Caco-2 (cell line): Measurements from ENCODE around the gene NIPAL3. TPM values are rescaled to one million over a fixed set of nuclear protein-coding genes. Genes with fewer than 3 reads are reported as not detected.
"Not testable (repeated sequence)": the region's sequence is repeated elsewhere in the genome, so short reads cannot be mapped to it uniquely, and the experiment has no call there.

Source experiments
- BruUV-seq: library from RNA; stranded (reverse); fragments of 400-500 nt; replicated peaks from 2 replicates; lab custom pipeline; 2021; lab: Mats Ljungman, UMichigan
- CTCF ChIA-PET: fragments of 300-600 bp; sonication (Branson Sonifier 250); formaldehyde crosslinking; loops from one replicate; lab custom pipeline; 2022; ENCODE audit warnings: antibody characterized with exemption; lab: Charles Lee
- POLR2A ChIA-PET: fragments of 300-600 bp; sonication (Branson Sonifier 250); formaldehyde crosslinking; loops from one replicate; lab custom pipeline; 2022; ENCODE audit warnings: antibody characterized with exemption; lab: Charles Lee
- DNase-seq, 2 experiments: peaks; one replicate each; pipeline versions ENCODE4 v3.0.0 to v3.0.0-alpha.2; 2020 to 2022
- H3K27me3 ChIP-seq: replicated peaks from 2 replicates; pipeline ENCODE4 v1.6.0; 2011; ENCODE audit warnings: low read length; ENCODE audit not compliant: control insufficient read depth, insufficient read depth
- H3K36me3 ChIP-seq: 2 replicates; pipeline ENCODE4 v1.5.1; 2011; ENCODE audit warnings: low read length; ENCODE audit not compliant: control insufficient read depth, insufficient read depth
- H3K4me1 ChIP-seq: fragments of 250-450 bp; sonication (Bioruptor Pico); 2 replicates; pipeline ENCODE4 v1.5.1; 2020; ENCODE audit warnings: mild to moderate bottlenecking
- H3K4me3 ChIP-seq: 2 replicates; pipeline ENCODE4 v1.5.1; 2011; ENCODE audit warnings: low read depth, mild to moderate bottlenecking, control low read depth, low read length
- H3K9me3 ChIP-seq: fragments of 250-450 bp; sonication (Bioruptor Pico); 2 replicates; pipeline ENCODE4 v1.5.1; 2020; ENCODE audit warnings: mild to moderate bottlenecking, moderate library complexity
- H3K27ac Mint-ChIP-seq: one replicate; pipeline ENCODE4 v1.8.0; 2022; ENCODE audit warnings: mixed read lengths; ENCODE audit not compliant: unreplicated experiment
- H3K27me3 Mint-ChIP-seq: one replicate; pipeline ENCODE4 v1.8.0; 2022; ENCODE audit warnings: mixed read lengths; ENCODE audit not compliant: insufficient read depth, unreplicated experiment
- H3K36me3 Mint-ChIP-seq: one replicate; pipeline ENCODE4 v1.8.0; 2022; ENCODE audit warnings: mild to moderate bottlenecking, mixed read lengths; ENCODE audit not compliant: insufficient read depth, unreplicated experiment
- H3K4me1 Mint-ChIP-seq: one replicate; pipeline ENCODE4 v1.8.0; 2022; ENCODE audit warnings: low read depth, mixed read lengths; ENCODE audit not compliant: unreplicated experiment
- H3K4me3 Mint-ChIP-seq: one replicate; pipeline ENCODE4 v1.8.0; 2022; ENCODE audit warnings: mild to moderate bottlenecking, moderate library complexity, mixed read lengths; ENCODE audit not compliant: unreplicated experiment
- H3K9me3 Mint-ChIP-seq: one replicate; pipeline ENCODE4 v1.8.0; 2022; ENCODE audit warnings: mixed read lengths; ENCODE audit not compliant: unreplicated experiment
- CTCF ChIP-seq, 2 experiments: fragments of 200-600 bp in 1 of 2; IDR thresholded peaks; 1 replicate in 1 of 2; 2 replicates in 1 of 2; pipeline versions ENCODE4 v1.5.1 to v1.8.0; 2011 to 2022; ENCODE audit warnings: antibody characterized with exemption in 1 of 2, control low read depth in 1 of 2, inconsistent platforms in 1 of 2, low read depth in 1 of 2, low read length in 1 of 2, mild to moderate bottlenecking in 1 of 2, moderate library complexity in 1 of 2; ENCODE audit not compliant: insufficient read depth in 1 of 2, severe bottlenecking in 1 of 2, unreplicated experiment in 1 of 2
- intact Hi-C: fragments of 100-400 bp; cut with micrococcal nuclease; formaldehyde crosslinking; loops from one replicate; pipeline ENCODE4 v1.10.0; 2022; ENCODE audit not compliant: unreplicated experiment
- total RNA-seq: library from RNA; stranded (reverse); gene quantifications from 2 replicates; pipeline ENCODE4 v1.2.3, GENCODE V29; 2022

Gene NIPAL3
- total RNA-seq, 1 experiment from 2014 or later: 9.2 TPM

GRCh38 chr1:24513706-24514105, 98.1 kb downstream of the NIPAL3 start:
- H3K4me1 Mint-ChIP-seq: no peaks in the 10 kb centered on the region
- H3K9me3 Mint-ChIP-seq: no peaks in the 10 kb centered on the region
- Histone ChIP-seq H3K27me3 (no peaks in the 10 kb centered on the region), H3K4me3 (no peak overlapping the region), H3K9me3 (no peaks in the 10 kb centered on the region), H3K36me3 (no peaks in the 10 kb centered on the region), H3K4me1 (no peaks in the 10 kb centered on the region)
- no peak for DNase-seq
- H3K27me3 Mint-ChIP-seq: no peaks in the 10 kb centered on the region
- no TSS peak for BruUV-seq
- no peak overlapping the region for H3K27ac Mint-ChIP-seq
- intact Hi-C loops: no loop called here
- POLR2A ChIA-PET: no interaction called here
- H3K36me3 Mint-ChIP-seq: peaks cover 17% of the 10 kb centered on the region
- no peak overlapping the region for H3K4me3 Mint-ChIP-seq
- TF ChIP-seq CTCF (IDR thresholded peaks at IDR 0.05; ENCODE audit: insufficient read depth in 1 of 2, low read depth in 1 of 2, low read length in 1 of 2, severe bottlenecking in 1 of 2, unreplicated experiment in 1 of 2): no peak
- CTCF ChIA-PET: no interaction called here

- Mint-ChIP-seq H3K4me1 (no peaks in the 10 kb centered on the region), H3K27me3 (no peaks in the 10 kb centered on the region), H3K27ac (no peak overlapping the region), H3K9me3 (no peaks in the 10 kb centered on the region), H3K36me3 (peaks cover 17% of the 10 kb centered on the region), H3K4me3 (no peak overlapping the region)
- no peaks in the 10 kb centered on the region for H3K36me3 ChIP-seq
- no peaks in the 10 kb centered on the region for H3K9me3 ChIP-seq
- intact Hi-C loops: no loop called here
- H3K4me3 ChIP-seq: no peak overlapping the region
- no peak for DNase-seq
- no TSS peak for BruUV-seq
- ChIA-PET POLR2A (interaction anchor here (0.6 kb wide), 1 partner anchor 726 kb away, joined by 3 read pairs; no protein-coding TSS in a partner anchor), CTCF (interaction anchor here (1.7 kb wide), 1 partner anchor 26 kb away, joined by 4 read pairs; no protein-coding TSS in a partner anchor)
- no peaks in the 10 kb centered on the region for H3K4me1 ChIP-seq
- TF ChIP-seq CTCF (IDR thresholded peaks at IDR 0.05; ENCODE audit: insufficient read depth in 1 of 2, low read depth in 1 of 2, low read length in 1 of 2, severe bottlenecking in 1 of 2, unreplicated experiment in 1 of 2): no peak
- no peaks in the 10 kb centered on the region for H3K27me3 ChIP-seq
Measured at GRCh38 chr1:24514946-24515345, 99.3 kb downstream of the NIPAL3 start.

- H3K4me1 Mint-ChIP-seq, POLR2A ChIA-PET, H3K36me3 ChIP-seq, BruUV-seq, H3K4me1 ChIP-seq, H3K9me3 ChIP-seq, H3K27ac Mint-ChIP-seq, H3K27me3 Mint-ChIP-seq, DNase-seq, H3K27me3 ChIP-seq, H3K4me3 ChIP-seq, intact Hi-C loops, H3K4me3 Mint-ChIP-seq, H3K9me3 Mint-ChIP-seq: not testable (repeated sequence)
- peaks cover 17% of the 10 kb centered on the region for H3K36me3 Mint-ChIP-seq
- CTCF ChIA-PET: interaction anchor here (1.7 kb wide), 1 partner anchor 26 kb away, joined by 4 read pairs; no protein-coding TSS in a partner anchor
Measured at GRCh38 chr1:24515671-24516209, 100.1 kb downstream of the NIPAL3 start.
